ENCODE results near the gene BICD2. TPM values are rescaled to one million over a fixed set of nuclear protein-coding genes. Genes with fewer than 3 reads are reported as not detected.

BICD2 gene
- total and polyA plus RNA-seq, 9 donors: 24.0 to 37.1 (median 29.7) TPM

DNA sequence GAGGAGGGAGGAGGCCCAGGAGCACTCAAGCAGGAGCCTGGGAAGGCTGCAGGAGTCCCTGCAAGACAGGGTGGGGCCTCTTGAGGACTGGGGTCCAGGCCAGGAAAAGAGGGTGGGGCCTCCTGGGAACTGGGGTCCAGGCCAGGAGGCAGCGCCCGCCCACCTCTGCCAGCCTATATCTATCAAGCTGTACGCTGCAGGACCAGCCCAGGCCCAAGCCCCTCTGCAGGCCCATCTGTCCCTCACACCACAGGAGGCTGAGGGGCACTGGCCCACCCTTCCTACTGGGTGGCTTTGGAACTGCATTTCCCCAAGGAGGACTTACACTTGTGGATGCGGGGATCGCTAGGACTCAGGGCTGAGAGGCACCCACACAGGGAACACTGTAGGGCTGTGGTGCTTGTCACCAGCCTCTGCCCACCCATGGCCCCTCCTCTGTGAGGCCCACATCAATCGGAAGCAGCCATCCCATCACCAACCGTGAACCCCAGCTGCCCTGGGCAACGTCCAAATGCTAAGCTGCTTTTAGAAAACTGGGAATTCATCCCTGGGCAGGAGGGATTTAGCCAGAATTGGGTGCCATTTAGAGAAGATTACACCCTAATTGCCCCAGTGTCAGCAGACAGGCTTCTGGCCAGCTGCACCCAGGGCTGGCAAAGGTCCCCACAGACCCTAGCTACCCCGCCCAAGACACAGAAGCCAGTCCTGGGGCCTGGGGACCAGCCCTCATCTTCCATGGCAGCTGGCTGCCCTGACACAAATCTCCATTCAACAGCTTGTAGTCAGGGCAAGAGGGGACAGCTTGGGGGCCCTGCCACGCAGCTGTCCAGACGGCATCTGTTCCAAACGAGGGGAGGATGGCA, 15.3 kb downstream of the BICD2 start:
- H3K36me3 ChIP-seq (ENCODE audit: control insufficient read depth, insufficient read depth, low read length): peaks cover 6% of the 10 kb centered on the region
- H3K4me3 ChIP-seq (ENCODE audit: low read length): no peak overlapping the region
- H3K4me1 ChIP-seq (ENCODE audit: control insufficient read depth, insufficient read depth, low read length): peaks cover 65% of the 10 kb centered on the region
- WGBS (ENCODE audit: insufficient coverage): 64% methylated on average over 6 of the region's 12 CpGs
- H3K27me3 ChIP-seq (ENCODE audit: control insufficient read depth, insufficient read depth, low read length): no peaks in the 10 kb centered on the region
- peak overlapping the region; percentile 71 for H3K27ac ChIP-seq (ENCODE audit: low read length)
- peaks cover 3% of the 10 kb centered on the region for H3K9me3 ChIP-seq (replicated peaks; ENCODE audit: control insufficient read depth, low read depth, low read length)
- peak; percentile 87 for DNase-seq

- Histone ChIP-seq H3K27me3 (ENCODE audit: control insufficient read depth, insufficient read depth, low read length) (no peaks in the 10 kb centered on the region), H3K4me1 (ENCODE audit: control insufficient read depth, insufficient read depth, low read length) (peaks cover 65% of the 10 kb centered on the region), H3K9me3 (replicated peaks; ENCODE audit: control insufficient read depth, low read depth, low read length) (peaks cover 3% of the 10 kb centered on the region), H3K27ac (ENCODE audit: low read length) (no peak overlapping the region), H3K4me3 (ENCODE audit: low read length) (no peak overlapping the region), H3K36me3 (ENCODE audit: control insufficient read depth, insufficient read depth, low read length) (peaks cover 6% of the 10 kb centered on the region)
- DNase-seq: no peak
- 75% methylated on average over 2 of the region's 3 CpGs for WGBS (ENCODE audit: insufficient coverage)
Measured at GRCh38 chr9:92748233-92748497, 16.5 kb downstream of the BICD2 start.

- H3K4me1 ChIP-seq (ENCODE audit: control insufficient read depth, insufficient read depth, low read length): peaks cover 62% of the 10 kb centered on the region
- peak overlapping the region; percentile 20 for H3K27ac ChIP-seq (ENCODE audit: low read length)
- H3K9me3 ChIP-seq (replicated peaks; ENCODE audit: control insufficient read depth, low read depth, low read length): peaks cover 3% of the 10 kb centered on the region
- H3K27me3 ChIP-seq (ENCODE audit: control insufficient read depth, insufficient read depth, low read length): no peaks in the 10 kb centered on the region
- 54% methylated on average over 5 of the region's 9 CpGs for whole genome bisulfite sequencing (ENCODE audit: insufficient coverage)
- H3K36me3 ChIP-seq (ENCODE audit: control insufficient read depth, insufficient read depth, low read length): peaks cover 6% of the 10 kb centered on the region
- no peak overlapping the region for H3K4me3 ChIP-seq (ENCODE audit: low read length)
- DNase-seq: no peak
Measured at GRCh38 chr9:92747459-92748232, 17.0 kb downstream of the BICD2 start.

DNA sequence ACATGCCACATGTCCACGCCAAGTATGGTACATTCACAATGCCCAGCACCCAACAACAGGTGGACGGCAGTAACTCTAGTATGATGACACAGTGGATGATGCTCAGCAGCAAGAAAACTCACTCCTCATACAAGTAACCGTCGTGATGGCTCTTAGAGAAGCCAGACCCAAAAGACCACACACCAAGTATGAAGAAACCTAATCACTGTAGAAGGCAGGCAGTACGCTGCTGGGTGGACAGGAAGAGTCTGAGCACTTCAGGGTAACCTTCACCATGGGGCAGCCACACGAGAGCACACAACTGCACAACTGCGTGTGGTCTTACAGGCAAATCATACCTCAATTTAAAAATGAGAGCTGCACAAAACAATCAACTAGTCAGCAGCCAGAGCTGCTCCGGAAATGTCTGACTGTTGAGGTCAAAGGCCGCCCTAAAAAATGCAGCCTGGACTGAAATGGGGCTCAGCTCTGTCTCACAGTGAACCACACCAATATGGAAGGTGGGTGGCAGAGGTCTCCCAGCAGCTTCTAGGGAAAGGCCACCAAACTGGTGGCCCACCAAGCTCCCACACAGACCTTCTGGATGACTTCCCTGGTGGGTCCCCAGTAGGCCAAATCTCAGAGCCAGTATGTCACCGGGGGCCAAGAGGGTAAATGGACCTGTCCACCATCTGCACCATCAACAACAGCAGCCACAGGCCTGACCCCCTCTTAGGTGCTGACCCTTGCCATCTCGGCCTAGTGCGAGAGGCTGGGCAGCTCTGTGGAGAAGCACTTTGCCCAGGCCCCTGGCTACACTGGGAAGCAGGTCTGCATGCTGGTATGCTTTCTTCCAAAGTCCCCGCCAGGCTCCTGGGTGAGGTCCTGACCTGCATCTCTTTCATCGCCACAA, 17.8 kb downstream of the BICD2 start:
- 82% methylated on average over 5 of the region's 14 CpGs for WGBS (ENCODE audit: insufficient coverage)
- Histone ChIP-seq H3K27ac (ENCODE audit: low read length) (peak overlapping the region; percentile 67), H3K4me3 (ENCODE audit: low read length) (no peak overlapping the region), H3K4me1 (ENCODE audit: control insufficient read depth, insufficient read depth, low read length) (peaks cover 55% of the 10 kb centered on the region), H3K9me3 (replicated peaks; ENCODE audit: control insufficient read depth, low read depth, low read length) (no peaks in the 10 kb centered on the region), H3K36me3 (ENCODE audit: control insufficient read depth, insufficient read depth, low read length) (peaks cover 6% of the 10 kb centered on the region), H3K27me3 (ENCODE audit: control insufficient read depth, insufficient read depth, low read length) (no peaks in the 10 kb centered on the region)
- peak; percentile 58 for DNase-seq

DNA sequence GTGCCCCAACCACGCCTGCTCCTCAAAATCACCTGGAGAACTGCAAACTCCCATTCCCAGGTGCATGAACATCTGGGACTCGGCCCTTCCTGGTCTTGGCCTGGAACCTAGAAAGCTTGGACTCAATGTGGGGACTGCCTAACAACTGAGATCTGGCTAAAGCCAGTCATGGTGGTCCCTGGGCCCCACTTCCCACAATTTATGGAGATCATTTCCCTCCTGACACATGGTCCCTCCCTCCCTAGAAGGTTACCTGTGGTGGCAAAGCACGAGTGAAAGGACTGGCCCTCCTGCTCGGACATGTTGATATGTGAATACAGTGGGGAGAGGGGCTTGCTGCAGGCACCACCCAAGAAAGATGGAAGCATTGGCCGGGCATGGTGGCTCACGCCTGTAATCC, 18.8 kb downstream of the BICD2 start:
- peaks cover 6% of the 10 kb centered on the region for H3K36me3 ChIP-seq (ENCODE audit: control insufficient read depth, insufficient read depth, low read length)
- no peaks in the 10 kb centered on the region for H3K27me3 ChIP-seq (ENCODE audit: control insufficient read depth, insufficient read depth, low read length)
- peaks cover 53% of the 10 kb centered on the region for H3K4me1 ChIP-seq (ENCODE audit: control insufficient read depth, insufficient read depth, low read length)
- no peak overlapping the region for H3K27ac ChIP-seq (ENCODE audit: low read length)
- H3K9me3 ChIP-seq (replicated peaks; ENCODE audit: control insufficient read depth, low read depth, low read length): no peaks in the 10 kb centered on the region
- no peak overlapping the region for H3K4me3 ChIP-seq (ENCODE audit: low read length)
- no peak for DNase-seq
- WGBS (ENCODE audit: insufficient coverage): 68% methylated on average over 4 of the region's 6 CpGs

- Histone ChIP-seq H3K27me3 (ENCODE audit: control insufficient read depth, insufficient read depth, low read length) (no peaks in the 10 kb centered on the region), H3K4me1 (ENCODE audit: control insufficient read depth, insufficient read depth, low read length) (peaks cover 55% of the 10 kb centered on the region), H3K36me3 (ENCODE audit: control insufficient read depth, insufficient read depth, low read length) (peaks cover 6% of the 10 kb centered on the region), H3K4me3 (ENCODE audit: low read length) (no peak overlapping the region), H3K27ac (ENCODE audit: low read length) (no peak overlapping the region), H3K9me3 (replicated peaks; ENCODE audit: control insufficient read depth, low read depth, low read length) (no peaks in the 10 kb centered on the region)
- no peak for DNase-seq
- WGBS (ENCODE audit: insufficient coverage): no CpG with 5 or more reads among the region's 4 CpGs
Measured at GRCh38 chr9:92745331-92745730, 19.3 kb downstream of the BICD2 start.

- no peak overlapping the region for H3K4me3 ChIP-seq (ENCODE audit: low read length)
- H3K27me3 ChIP-seq (ENCODE audit: control insufficient read depth, insufficient read depth, low read length): no peaks in the 10 kb centered on the region
- peak overlapping the region; percentile 86 for H3K27ac ChIP-seq (ENCODE audit: low read length)
- peaks cover 47% of the 10 kb centered on the region for H3K4me1 ChIP-seq (ENCODE audit: control insufficient read depth, insufficient read depth, low read length)
- H3K36me3 ChIP-seq (ENCODE audit: control insufficient read depth, insufficient read depth, low read length): no peaks in the 10 kb centered on the region
- no peaks in the 10 kb centered on the region for H3K9me3 ChIP-seq (replicated peaks; ENCODE audit: control insufficient read depth, low read depth, low read length)
- WGBS (ENCODE audit: insufficient coverage): 92% methylated on average over 2 of the region's 3 CpGs
- DNase-seq: no peak
Measured at GRCh38 chr9:92740969-92741368, 23.7 kb downstream of the BICD2 start.

DNA sequence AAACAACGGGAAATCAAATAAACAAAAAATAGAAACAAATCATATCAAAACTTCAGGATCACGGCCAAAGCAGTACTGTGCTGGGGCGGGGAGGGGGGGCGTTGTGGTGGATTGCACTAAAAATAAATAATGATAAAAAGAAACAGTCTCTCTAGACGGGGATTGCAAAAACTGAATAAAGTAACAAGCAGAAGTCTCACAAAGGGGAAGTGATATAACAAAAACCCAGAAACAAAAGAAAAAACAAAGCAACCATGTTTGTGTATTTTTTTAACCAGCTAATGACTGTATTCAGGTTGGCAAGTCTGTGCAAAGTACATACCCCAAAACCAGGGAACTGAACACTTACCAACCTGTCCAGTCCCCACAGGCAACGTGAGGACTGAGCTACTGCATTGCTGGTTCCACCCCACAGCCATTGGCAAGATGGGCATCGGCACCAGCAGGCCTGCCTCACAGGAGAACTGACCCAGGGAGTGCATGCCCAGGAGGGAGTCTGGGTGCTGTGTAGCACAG, 24.1 kb downstream of the BICD2 start:
- no peaks in the 10 kb centered on the region for H3K36me3 ChIP-seq (ENCODE audit: control insufficient read depth, insufficient read depth, low read length)
- peak overlapping the region; percentile 86 for H3K27ac ChIP-seq (ENCODE audit: low read length)
- DNase-seq: no peak
- H3K4me1 ChIP-seq (ENCODE audit: control insufficient read depth, insufficient read depth, low read length): peaks cover 43% of the 10 kb centered on the region
- no peaks in the 10 kb centered on the region for H3K9me3 ChIP-seq (replicated peaks; ENCODE audit: control insufficient read depth, low read depth, low read length)
- 71% methylated on average over 2 of the region's 7 CpGs for WGBS (ENCODE audit: insufficient coverage)
- H3K4me3 ChIP-seq (ENCODE audit: low read length): no peak overlapping the region
- no peaks in the 10 kb centered on the region for H3K27me3 ChIP-seq (ENCODE audit: control insufficient read depth, insufficient read depth, low read length)

DNA sequence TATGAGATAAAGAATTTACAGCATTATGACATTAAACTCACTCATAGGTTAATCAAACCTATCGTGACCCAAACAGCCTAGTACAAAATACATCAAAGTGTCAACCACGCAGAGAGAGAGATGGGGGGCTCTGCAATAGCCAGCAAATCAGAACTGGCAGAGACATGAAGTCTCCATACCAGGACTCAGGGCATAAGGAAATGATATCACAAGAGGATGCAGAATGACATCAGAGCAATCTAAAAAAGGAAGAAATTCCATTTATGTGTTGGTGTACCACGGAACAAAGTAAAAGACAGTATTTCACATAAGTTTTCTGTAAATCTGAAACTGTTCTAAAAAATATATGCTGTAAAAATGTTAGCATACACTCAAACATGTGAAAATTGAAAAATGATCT, 24.6 kb downstream of the BICD2 start:
- DNase-seq: peak; percentile 53
- WGBS (ENCODE audit: insufficient coverage): no CpG with 5 or more reads among the region's 3 CpGs
- H3K4me3 ChIP-seq (ENCODE audit: low read length): no peak overlapping the region
- no peaks in the 10 kb centered on the region for H3K27me3 ChIP-seq (ENCODE audit: control insufficient read depth, insufficient read depth, low read length)
- no peaks in the 10 kb centered on the region for H3K36me3 ChIP-seq (ENCODE audit: control insufficient read depth, insufficient read depth, low read length)
- no peaks in the 10 kb centered on the region for H3K9me3 ChIP-seq (replicated peaks; ENCODE audit: control insufficient read depth, low read depth, low read length)
- H3K4me1 ChIP-seq (ENCODE audit: control insufficient read depth, insufficient read depth, low read length): peaks cover 40% of the 10 kb centered on the region
- peak overlapping the region; percentile 86 for H3K27ac ChIP-seq (ENCODE audit: low read length)
